Endothelial cell (in vitro differentiated cells): ENCODE measurements around the gene TBC1D22A. TPM values are rescaled to one million over a fixed set of nuclear protein-coding genes. Genes with fewer than 3 reads are reported as not detected.
A peak's percentile ranks its signal among the peaks of the same experiment; 100 is the strongest.

Experiments
- DNase-seq: peaks from one replicate; pipeline ENCODE4 v3.0.0; 2021; ENCODE audit warnings: low spot score
- H3K27ac Mint-ChIP-seq: one replicate; pipeline ENCODE4 v1.8.0; 2021; ENCODE audit warnings: mixed read lengths, inconsistent platforms; ENCODE audit not compliant: unreplicated experiment
- H3K27me3 Mint-ChIP-seq: one replicate; pipeline ENCODE4 v1.8.0; 2021; ENCODE audit warnings: mild to moderate bottlenecking, moderate library complexity, mixed read lengths, inconsistent platforms; ENCODE audit not compliant: unreplicated experiment
- H3K36me3 Mint-ChIP-seq: one replicate; pipeline ENCODE4 v1.8.0; 2021; ENCODE audit warnings: mild to moderate bottlenecking, low read depth, mixed read lengths, inconsistent platforms; ENCODE audit not compliant: unreplicated experiment
- H3K4me1 Mint-ChIP-seq: one replicate; pipeline ENCODE4 v1.8.0; 2021; ENCODE audit warnings: mild to moderate bottlenecking, mixed read lengths, inconsistent platforms; ENCODE audit not compliant: unreplicated experiment
- H3K4me3 Mint-ChIP-seq: one replicate; pipeline ENCODE4 v1.8.0; 2021; ENCODE audit warnings: mild to moderate bottlenecking, mixed read lengths, inconsistent platforms; ENCODE audit not compliant: unreplicated experiment
- H3K9me3 Mint-ChIP-seq: one replicate; pipeline ENCODE4 v1.8.0; 2021; ENCODE audit warnings: mixed read lengths, inconsistent platforms; ENCODE audit not compliant: unreplicated experiment
- CTCF ChIP-seq: fragments of 200-600 bp; sonication (generic); IDR thresholded peaks from one replicate; pipeline ENCODE4 v1.5.0; 2021; ENCODE audit warnings: antibody characterized with exemption; ENCODE audit not compliant: unreplicated experiment
- total RNA-seq: library from RNA; stranded (reverse); fragmentation: NEBNext Ultra II Directional; extraction: Animal tissue kit (Norgen Biotek cat#: 25700); gene quantifications from one replicate; pipeline ENCODE4 v1.2.1, GENCODE V29; 2021; ENCODE audit not compliant: unreplicated experiment

Gene TBC1D22A
- total RNA-seq, 1 donor from 2014 or later, result 25.3 TPM

DNA sequence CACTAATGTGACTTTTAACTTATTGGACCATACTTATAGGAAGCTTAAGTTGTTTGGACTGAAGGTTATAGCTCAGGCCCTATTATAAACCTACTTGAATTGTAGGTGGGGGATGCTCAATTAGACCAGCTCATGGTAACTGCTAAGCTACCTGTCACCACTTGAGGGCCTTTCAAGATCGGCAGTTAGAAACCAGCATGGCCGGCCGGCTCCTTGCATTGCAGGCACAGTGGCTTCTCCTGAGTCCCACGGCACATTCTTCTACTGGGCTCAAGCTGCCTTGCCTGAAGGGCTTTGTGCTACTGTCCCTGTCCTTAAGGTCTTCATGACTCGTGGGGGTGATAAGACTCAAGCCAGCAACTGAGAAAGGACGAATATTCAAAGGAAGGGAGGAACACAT, 70.8 kb downstream of the TBC1D22A start:
- H3K27me3 Mint-ChIP-seq, result peaks cover 5% of the 10 kb centered on the region
- H3K36me3 Mint-ChIP-seq, result peaks cover 13% of the 10 kb centered on the region
- peak; percentile 44 for DNase-seq
- no peak for TF ChIP-seq CTCF
- peaks cover 6% of the 10 kb centered on the region for H3K9me3 Mint-ChIP-seq
- H3K4me3 Mint-ChIP-seq, result no peak overlapping the region
- no peak overlapping the region for H3K27ac Mint-ChIP-seq
- peaks cover 24% of the 10 kb centered on the region for H3K4me1 Mint-ChIP-seq

DNA sequence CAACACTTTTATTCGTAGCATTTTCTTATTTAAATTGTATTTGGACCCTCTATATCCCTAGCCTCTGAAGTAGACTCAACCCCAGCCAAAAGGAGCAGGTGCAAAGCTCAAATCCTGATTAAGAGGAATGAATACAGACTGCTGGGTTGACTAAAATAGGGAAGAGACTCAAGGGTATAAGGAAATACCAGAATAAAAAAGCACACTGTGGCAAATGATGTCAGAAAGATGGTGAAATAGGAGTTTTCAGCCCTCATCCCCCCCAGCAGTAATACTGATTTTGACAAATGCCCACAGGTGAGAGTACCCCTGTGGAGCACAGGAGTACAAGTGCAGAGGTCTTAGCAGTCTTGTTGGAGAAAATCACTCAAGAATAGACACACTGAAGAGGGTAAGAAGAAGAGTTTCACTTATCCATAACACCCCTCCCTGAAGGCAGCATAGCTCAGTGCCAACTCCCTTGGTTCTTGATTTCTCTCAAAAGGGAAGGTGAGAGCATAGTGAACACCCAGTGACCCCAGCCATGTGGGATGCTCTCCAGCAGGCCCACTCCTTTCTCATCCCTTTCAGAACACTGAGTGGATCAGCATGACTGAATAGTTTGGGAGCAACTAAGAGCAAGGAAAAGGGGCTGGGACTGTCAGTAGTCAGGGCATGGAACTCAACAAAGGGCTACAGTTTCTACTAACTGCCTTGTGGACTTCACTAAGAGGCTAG, 71.7 kb downstream of the TBC1D22A start:
- Mint-ChIP-seq H3K4me3 (no peak overlapping the region), H3K27ac (no peak overlapping the region), H3K4me1 (peaks cover 15% of the 10 kb centered on the region), H3K27me3 (peaks cover 2% of the 10 kb centered on the region), H3K36me3 (peaks cover 13% of the 10 kb centered on the region), H3K9me3 (peaks cover 6% of the 10 kb centered on the region)
- no peak for TF ChIP-seq CTCF
- no peak for DNase-seq

- Mint-ChIP-seq H3K36me3 (peaks cover 13% of the 10 kb centered on the region), H3K27ac (no peak overlapping the region), H3K4me3 (no peak overlapping the region), H3K9me3 (peaks cover 6% of the 10 kb centered on the region), H3K4me1 (peaks cover 4% of the 10 kb centered on the region), H3K27me3 (peaks cover 2% of the 10 kb centered on the region)
- no peak for TF ChIP-seq CTCF
- no peak for DNase-seq
Observed at GRCh38 chr22:46835288-46835687, 72.8 kb downstream of the TBC1D22A start.

DNA sequence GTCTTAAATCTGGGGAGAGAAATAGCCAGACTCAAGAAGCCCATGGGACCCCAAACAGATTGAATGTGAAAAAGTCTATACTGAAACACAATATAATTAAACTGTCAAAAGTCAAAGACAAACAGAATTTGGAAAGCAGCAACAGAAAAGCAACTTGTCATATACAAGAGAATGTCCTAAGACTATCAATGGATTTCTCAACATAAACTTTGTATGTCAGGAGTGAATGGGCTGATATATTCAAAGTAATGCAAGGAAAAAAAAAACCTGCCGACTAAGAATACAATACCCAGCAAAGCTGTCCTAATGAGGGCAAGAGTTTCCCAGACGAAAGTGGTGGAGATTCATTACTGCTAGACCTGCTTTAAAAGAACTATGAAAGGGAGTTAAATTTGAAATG, 73.2 kb downstream of the TBC1D22A start:
- H3K9me3 Mint-ChIP-seq, result peaks cover 6% of the 10 kb centered on the region
- H3K27me3 Mint-ChIP-seq, result peaks cover 2% of the 10 kb centered on the region
- H3K4me3 Mint-ChIP-seq, result no peak overlapping the region
- TF ChIP-seq CTCF, result no peak
- no peak overlapping the region for H3K27ac Mint-ChIP-seq
- peaks cover 13% of the 10 kb centered on the region for H3K36me3 Mint-ChIP-seq
- H3K4me1 Mint-ChIP-seq, result peaks cover 2% of the 10 kb centered on the region
- DNase-seq, result no peak

GRCh38 chr22:46841522-46841921, 79.1 kb downstream of the TBC1D22A start:
- H3K9me3 Mint-ChIP-seq, result peaks cover 2% of the 10 kb centered on the region
- H3K4me3 Mint-ChIP-seq, result no peak overlapping the region
- H3K27me3 Mint-ChIP-seq, result peaks cover 5% of the 10 kb centered on the region
- no peak for DNase-seq
- TF ChIP-seq CTCF, result no peak
- no peaks in the 10 kb centered on the region for H3K4me1 Mint-ChIP-seq
- H3K36me3 Mint-ChIP-seq, result peaks cover 3% of the 10 kb centered on the region
- H3K27ac Mint-ChIP-seq, result no peak overlapping the region
